GM13976 (cell line): Measurements from ENCODE around the gene SLC22A12.
"Not testable (repeated sequence)": the region's sequence is repeated elsewhere in the genome, so short reads cannot be mapped to it uniquely, and the experiment has no call there.

Source experiments
- DNase-seq: peaks from one replicate; pipeline ENCODE4 v3.0.0; 2012; ENCODE audit warnings: low spot score
- CTCF ChIP-seq: IDR thresholded peaks from 2 replicates; pipeline ENCODE4 v1.5.1; 2012; ENCODE audit warnings: borderline replicate concordance, mild to moderate bottlenecking; ENCODE audit not compliant: insufficient read depth; ENCODE audit errors: extremely low read depth, missing control alignments, control extremely low read depth
- in situ Hi-C: fragments of 300-500 bp; cut with MboI; formaldehyde crosslinking; loops from one replicate; pipeline ENCODE4 v1.12.0; 2022; ENCODE audit warnings: low sequenced_read_pairs, mixed read lengths, inconsistent platforms; ENCODE audit not compliant: unreplicated experiment

SLC22A12 gene

GRCh38 chr11:64558869-64559268, 32.2 kb upstream of the SLC22A12 start:
- DNase-seq, result no peak
- in situ Hi-C loops, result no loop called here
- TF ChIP-seq CTCF, result no peak

- no peak for DNase-seq
- TF ChIP-seq CTCF, result no peak
- in situ Hi-C loops, result loop anchor here (10.0 kb wide), 1 partner anchor 65 kb away; no protein-coding TSS in a partner anchor
These were observed 31.5 kb upstream of the SLC22A12 start for GRCh38 chr11:64559351-64560138.

- in situ Hi-C loops, result loop anchor here (10.0 kb wide), 1 partner anchor 65 kb away; no protein-coding TSS in a partner anchor
- no peak for DNase-seq
- TF ChIP-seq CTCF, result no peak
These were observed 30.8 kb upstream of the SLC22A12 start for GRCh38 chr11:64560139-64560771.

- no peak for DNase-seq
- TF ChIP-seq CTCF, result no peak
- in situ Hi-C loops, result loop anchor here (10.0 kb wide), 1 partner anchor 64 kb away; no protein-coding TSS in a partner anchor
These were observed 30.1 kb upstream of the SLC22A12 start for GRCh38 chr11:64560941-64561340.

GRCh38 chr11:64561429-64561828, 29.6 kb upstream of the SLC22A12 start:
- DNase-seq, result not testable (repeated sequence)
- in situ Hi-C loops, result loop anchor here (10.0 kb wide), 1 partner anchor 63 kb away; no protein-coding TSS in a partner anchor

- in situ Hi-C loops, result loop anchor here (10.0 kb wide), 1 partner anchor 63 kb away; no protein-coding TSS in a partner anchor
- TF ChIP-seq CTCF, result no peak
- DNase-seq, result no peak
These were observed 28.9 kb upstream of the SLC22A12 start for GRCh38 chr11:64561984-64562722.

- in situ Hi-C loops, result loop anchor here (10.0 kb wide), 1 partner anchor 62 kb away; no protein-coding TSS in a partner anchor
- no peak for TF ChIP-seq CTCF
- no peak for DNase-seq
These were observed 28.2 kb upstream of the SLC22A12 start for GRCh38 chr11:64562723-64563351.
